ENCODE results near the gene EHD4. TPM values are rescaled to one million over a fixed set of nuclear protein-coding genes. Genes with fewer than 3 reads are reported as not detected.

The EHD4 gene
- total and polyA plus RNA-seq, 2 donors, result 7.3 to 11.8 TPM

DNA sequence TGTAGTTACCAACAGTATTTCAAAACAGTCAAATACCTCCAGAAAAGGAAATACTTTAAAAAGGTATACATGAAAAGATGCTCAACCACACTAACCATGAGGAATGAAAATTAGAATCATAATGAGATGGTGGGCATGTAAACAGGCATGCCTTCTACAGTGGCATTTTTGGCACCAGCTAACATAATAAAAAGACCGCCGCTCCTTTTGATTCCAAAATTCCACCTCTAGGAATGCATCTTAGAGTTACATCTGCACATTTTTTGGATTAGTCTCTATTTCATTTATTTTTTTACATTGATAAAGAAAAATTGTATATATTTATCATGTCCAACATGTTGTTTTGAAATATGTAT, 41.5 kb downstream of the EHD4 start:
- H3K9me3 ChIP-seq (ENCODE audit: control insufficient read depth in 2 of 2, insufficient read depth in 1 of 2, low read length in 1 of 2), result no peaks in the 10 kb centered on the region
- no peaks in the 10 kb centered on the region for H3K27me3 ChIP-seq (ENCODE audit: control insufficient read depth in 2 of 2, insufficient read depth in 1 of 2, low read length in 1 of 2)
- H3K4me1 ChIP-seq (ENCODE audit: control insufficient read depth in 2 of 2, insufficient read depth in 2 of 2, low read length in 2 of 2), result peaks cover 5 to 31% of the 10 kb centered on the region in 2 donors
- no peak overlapping the region for H3K4me3 ChIP-seq (ENCODE audit: low read length in 2 of 2)
- H3K36me3 ChIP-seq (ENCODE audit: control insufficient read depth in 2 of 2, insufficient read depth in 2 of 2, low read length in 1 of 2), result no peaks in the 10 kb centered on the region
- DNase-seq (ENCODE audit: low read depth in 6 of 9, low spot score in 9 of 9), result no peak
- H3K27ac ChIP-seq (ENCODE audit: low read depth in 1 of 2, low read length in 1 of 2), result no peak overlapping the region
- WGBS, result 96% methylated on average over 2 of the region's 2 CpGs

DNA sequence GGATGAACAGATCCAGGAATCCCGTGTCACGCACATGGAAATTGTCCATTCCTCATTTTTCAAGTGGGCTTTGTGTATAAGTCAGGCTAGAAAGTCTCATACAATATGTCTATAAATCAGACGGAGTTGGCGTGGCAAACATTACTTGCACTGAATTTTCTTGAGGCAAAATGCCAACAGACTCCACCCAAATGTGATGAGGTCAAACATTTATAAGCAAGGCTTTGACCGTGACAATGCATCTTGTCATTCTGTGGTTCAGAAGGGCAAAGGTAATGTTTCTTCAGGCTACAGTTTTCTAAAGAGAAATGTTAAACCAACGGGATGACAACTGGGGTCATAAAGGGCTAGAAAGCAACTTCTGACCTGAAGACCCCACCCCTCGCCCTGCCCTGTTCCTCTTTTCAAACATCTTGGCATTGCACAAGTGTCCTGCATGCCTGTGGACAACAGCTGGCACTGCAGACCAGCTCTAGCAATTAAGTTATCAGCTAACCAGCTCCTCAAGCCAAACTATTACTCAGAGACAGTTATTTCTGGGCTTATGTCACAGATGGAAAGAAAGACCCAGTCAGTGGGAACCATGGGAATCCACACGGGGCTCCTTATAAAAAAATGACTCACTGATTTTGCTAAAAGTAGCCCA, 42.0 kb downstream of the EHD4 start:
- H3K4me1 ChIP-seq (ENCODE audit: control insufficient read depth in 2 of 2, insufficient read depth in 2 of 2, low read length in 2 of 2), result peaks cover 5 to 26% of the 10 kb centered on the region in 2 donors
- H3K9me3 ChIP-seq (ENCODE audit: control insufficient read depth in 2 of 2, insufficient read depth in 1 of 2, low read length in 1 of 2), result no peaks in the 10 kb centered on the region
- H3K27ac ChIP-seq (ENCODE audit: low read depth in 1 of 2, low read length in 1 of 2), result no peak overlapping the region
- H3K36me3 ChIP-seq (ENCODE audit: control insufficient read depth in 2 of 2, insufficient read depth in 2 of 2, low read length in 1 of 2), result no peaks in the 10 kb centered on the region
- WGBS, result 94% methylated on average over 8 of the region's 8 CpGs
- H3K27me3 ChIP-seq (ENCODE audit: control insufficient read depth in 2 of 2, insufficient read depth in 1 of 2, low read length in 1 of 2), result no peaks in the 10 kb centered on the region
- no peak overlapping the region for H3K4me3 ChIP-seq (ENCODE audit: low read length in 2 of 2)
- no peak for DNase-seq (ENCODE audit: low read depth in 6 of 9, low spot score in 9 of 9)

DNA sequence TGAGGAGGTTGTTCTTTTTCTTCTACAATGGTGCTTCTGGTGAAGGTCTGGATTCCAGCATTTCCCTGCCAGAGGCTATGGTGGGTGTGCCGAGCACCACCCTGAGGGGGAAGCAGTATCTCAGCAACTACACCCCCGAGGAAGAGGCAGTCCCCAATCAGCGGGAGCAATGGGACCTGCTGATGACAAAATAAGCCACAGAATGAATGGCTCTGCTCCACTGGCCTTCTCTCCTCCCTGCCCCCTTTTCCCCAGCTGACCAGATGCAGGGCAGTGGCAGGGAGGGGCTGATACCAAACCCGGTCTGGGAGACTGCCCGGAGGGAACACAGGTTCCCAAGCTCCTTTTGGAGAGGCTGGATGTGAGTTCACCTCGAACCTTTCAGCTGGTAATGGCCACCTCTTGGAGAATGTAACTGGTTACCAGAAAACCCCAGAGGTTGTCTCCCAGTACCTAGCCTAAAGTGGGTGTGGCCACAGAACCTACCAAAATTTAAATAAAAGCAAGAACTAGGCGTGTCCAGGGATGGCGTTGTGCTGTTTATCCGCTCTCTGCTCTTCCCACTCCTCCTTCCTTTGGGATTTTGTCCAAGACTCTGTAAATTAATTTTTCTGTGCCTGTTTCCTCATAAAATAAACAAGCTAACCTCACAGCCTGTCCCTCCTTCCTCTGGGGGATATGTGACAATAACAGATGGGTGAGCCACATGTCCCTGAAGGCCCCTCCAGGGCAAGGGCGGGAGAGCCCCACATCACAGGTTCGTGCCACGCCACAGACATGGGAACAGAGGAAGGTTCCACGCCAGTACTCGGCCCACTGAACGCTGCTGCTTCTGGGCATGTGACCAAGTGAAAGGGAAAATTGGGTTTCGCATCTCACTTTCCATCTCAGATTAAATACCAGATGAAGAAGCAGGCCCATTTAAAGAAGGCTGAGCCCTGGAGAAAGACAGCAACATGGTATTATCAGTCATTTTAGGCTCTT, 43.4 kb downstream of the EHD4 start:
- no peak overlapping the region for H3K27ac ChIP-seq (ENCODE audit: low read depth in 1 of 2, low read length in 1 of 2)
- WGBS, result 92% methylated on average over 16 of the region's 16 CpGs
- no peaks in the 10 kb centered on the region for H3K36me3 ChIP-seq (ENCODE audit: control insufficient read depth in 2 of 2, insufficient read depth in 2 of 2, low read length in 1 of 2)
- H3K4me3 ChIP-seq (ENCODE audit: low read length in 2 of 2), result no peak overlapping the region
- no peaks in the 10 kb centered on the region for H3K9me3 ChIP-seq (ENCODE audit: control insufficient read depth in 2 of 2, insufficient read depth in 1 of 2, low read length in 1 of 2)
- H3K4me1 ChIP-seq (ENCODE audit: control insufficient read depth in 2 of 2, insufficient read depth in 2 of 2, low read length in 2 of 2), result peaks cover 0 to 12% of the 10 kb centered on the region in 2 donors
- H3K27me3 ChIP-seq (ENCODE audit: control insufficient read depth in 2 of 2, insufficient read depth in 1 of 2, low read length in 1 of 2), result no peaks in the 10 kb centered on the region
- DNase-seq (ENCODE audit: low read depth in 6 of 9, low spot score in 9 of 9), result no peak

DNA sequence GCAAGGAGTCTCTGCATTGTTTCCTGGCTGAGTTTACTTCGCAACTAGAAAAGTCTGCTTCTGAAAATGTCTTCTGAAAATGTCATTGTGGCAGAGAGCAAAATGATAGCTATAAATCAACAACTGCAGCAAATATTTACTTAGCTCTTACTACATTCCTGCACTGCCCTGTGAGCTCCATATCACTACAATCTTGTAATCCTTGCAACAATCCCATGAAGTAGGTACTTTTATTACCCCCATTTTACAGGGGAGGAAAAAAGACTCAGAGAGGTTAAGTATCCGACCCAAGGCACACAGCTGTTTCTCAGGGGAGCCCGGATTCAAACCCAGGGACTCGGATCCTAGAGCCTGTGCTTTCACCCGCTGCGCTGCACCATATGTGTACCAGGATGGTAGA, 44.3 kb downstream of the EHD4 start:
- H3K4me3 ChIP-seq (ENCODE audit: low read length in 2 of 2), result no peak overlapping the region
- 97% methylated on average over 6 of the region's 6 CpGs for WGBS
- H3K27me3 ChIP-seq (ENCODE audit: control insufficient read depth in 2 of 2, insufficient read depth in 1 of 2, low read length in 1 of 2), result no peaks in the 10 kb centered on the region
- peaks cover 0 to 9% of the 10 kb centered on the region in 2 donors for H3K4me1 ChIP-seq (ENCODE audit: control insufficient read depth in 2 of 2, insufficient read depth in 2 of 2, low read length in 2 of 2)
- no peaks in the 10 kb centered on the region for H3K9me3 ChIP-seq (ENCODE audit: control insufficient read depth in 2 of 2, insufficient read depth in 1 of 2, low read length in 1 of 2)
- DNase-seq (ENCODE audit: low read depth in 6 of 9, low spot score in 9 of 9), result no peak
- H3K27ac ChIP-seq (ENCODE audit: low read depth in 1 of 2, low read length in 1 of 2), result no peak overlapping the region
- H3K36me3 ChIP-seq (ENCODE audit: control insufficient read depth in 2 of 2, insufficient read depth in 2 of 2, low read length in 1 of 2), result no peaks in the 10 kb centered on the region

DNA sequence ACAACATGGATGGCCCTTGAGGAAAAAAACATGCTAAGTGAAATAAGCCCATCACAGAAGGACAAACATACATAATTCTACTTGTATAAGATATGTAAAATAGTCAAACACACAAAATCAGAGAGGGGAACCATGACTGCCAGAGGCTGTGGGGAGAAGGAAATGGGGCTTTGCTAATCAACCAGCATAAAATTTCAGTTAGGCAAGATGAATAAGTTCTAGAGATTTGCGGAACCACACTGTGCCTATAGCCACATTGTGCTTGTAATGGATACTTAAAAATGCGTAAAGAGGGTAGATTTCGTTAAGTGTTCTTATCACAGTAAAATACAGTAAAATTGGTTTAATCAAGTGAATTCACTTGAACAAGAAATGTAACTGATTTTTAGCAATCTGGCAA, 44.8 kb downstream of the EHD4 start:
- no peak for DNase-seq (ENCODE audit: low read depth in 6 of 9, low spot score in 9 of 9)
- Histone ChIP-seq H3K36me3 (ENCODE audit: control insufficient read depth in 2 of 2, insufficient read depth in 2 of 2, low read length in 1 of 2) (no peaks in the 10 kb centered on the region), H3K4me3 (ENCODE audit: low read length in 2 of 2) (no peak overlapping the region), H3K27ac (ENCODE audit: low read depth in 1 of 2, low read length in 1 of 2) (no peak overlapping the region), H3K9me3 (ENCODE audit: control insufficient read depth in 2 of 2, insufficient read depth in 1 of 2, low read length in 1 of 2) (no peaks in the 10 kb centered on the region), H3K4me1 (ENCODE audit: control insufficient read depth in 2 of 2, insufficient read depth in 2 of 2, low read length in 2 of 2) (peaks cover 0 to 9% of the 10 kb centered on the region in 2 donors), H3K27me3 (ENCODE audit: control insufficient read depth in 2 of 2, insufficient read depth in 1 of 2, low read length in 1 of 2) (no peaks in the 10 kb centered on the region)
- WGBS, result 96% methylated on average over 3 of the region's 3 CpGs

DNA sequence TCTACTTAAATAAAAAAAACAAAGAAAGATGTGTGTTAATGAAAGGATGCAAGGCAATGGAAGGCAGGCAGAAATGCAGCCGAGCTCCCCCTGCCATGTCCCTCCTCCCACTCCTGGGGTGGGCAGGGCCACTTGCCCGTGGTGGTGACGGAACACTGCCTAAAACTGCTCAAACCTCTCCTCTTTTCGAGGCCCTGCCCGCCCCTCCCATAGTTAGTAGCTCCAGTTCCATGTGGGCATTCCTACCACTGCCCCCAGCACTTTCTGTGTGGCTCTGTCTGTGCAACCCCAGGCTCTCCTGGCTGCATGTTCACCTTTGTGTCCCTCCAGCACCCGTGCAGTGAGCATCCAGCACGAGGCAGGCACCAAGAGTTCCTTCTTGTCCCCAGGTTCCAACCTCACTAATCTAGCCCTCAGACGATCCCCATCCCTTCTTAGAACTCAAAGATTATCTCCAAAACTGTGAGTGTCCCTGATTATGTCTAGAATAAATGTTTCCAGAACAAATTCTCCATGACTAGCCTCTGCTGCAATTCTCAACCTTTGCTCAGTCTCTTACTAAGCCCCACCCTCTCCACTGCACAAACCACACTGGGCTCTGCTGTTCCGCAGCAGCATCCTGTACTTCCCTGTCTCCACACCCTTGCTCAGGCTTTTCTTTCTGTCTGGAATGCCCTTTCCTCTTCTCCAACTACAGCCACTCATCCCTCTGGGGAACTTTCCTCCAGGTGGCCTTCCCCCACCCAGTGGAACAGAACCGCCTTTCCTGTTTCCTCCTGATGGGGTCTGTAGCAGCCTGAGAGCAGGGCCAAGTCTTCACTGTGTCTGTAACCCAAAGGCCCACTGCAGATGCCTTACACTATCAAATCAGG, 45.9 kb downstream of the EHD4 start:
- Histone ChIP-seq H3K36me3 (ENCODE audit: control insufficient read depth in 2 of 2, insufficient read depth in 2 of 2, low read length in 1 of 2) (no peaks in the 10 kb centered on the region), H3K27ac (ENCODE audit: low read depth in 1 of 2, low read length in 1 of 2) (no peak overlapping the region), H3K9me3 (ENCODE audit: control insufficient read depth in 2 of 2, insufficient read depth in 1 of 2, low read length in 1 of 2) (no peaks in the 10 kb centered on the region), H3K4me3 (ENCODE audit: low read length in 2 of 2) (no peak overlapping the region), H3K27me3 (ENCODE audit: control insufficient read depth in 2 of 2, insufficient read depth in 1 of 2, low read length in 1 of 2) (no peaks in the 10 kb centered on the region), H3K4me1 (ENCODE audit: control insufficient read depth in 2 of 2, insufficient read depth in 2 of 2, low read length in 2 of 2) (peaks cover 0 to 9% of the 10 kb centered on the region in 2 donors)
- WGBS, result 80% methylated on average over 10 of the region's 10 CpGs
- peak in 1 of 9 donors; percentile 10 for DNase-seq (ENCODE audit: low read depth in 6 of 9, low spot score in 9 of 9)

DNA sequence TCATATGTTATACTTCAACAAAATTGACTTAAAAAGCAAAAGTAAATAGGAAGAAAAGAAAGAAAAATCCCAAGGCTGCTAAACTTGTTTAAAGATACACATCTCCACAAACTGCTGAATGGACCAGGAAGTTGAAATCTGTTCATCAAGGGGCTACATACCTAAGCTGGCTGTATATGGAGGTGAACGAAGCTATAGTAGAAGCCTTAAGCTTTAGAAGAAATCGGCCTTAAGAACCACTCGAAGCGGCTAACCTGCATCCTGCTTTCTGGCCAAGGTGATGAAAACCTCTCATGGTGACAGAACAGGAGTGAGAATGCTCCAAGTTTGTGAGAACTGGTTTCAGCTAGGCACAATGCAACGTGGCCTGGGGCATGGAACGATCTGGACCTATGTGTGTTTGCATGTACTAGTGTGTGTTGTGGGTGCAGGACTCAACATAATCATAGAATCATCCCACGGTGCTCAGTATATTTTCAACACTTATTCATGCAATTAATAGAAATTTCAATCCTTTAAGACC, 47.2 kb downstream of the EHD4 start:
- Histone ChIP-seq H3K27me3 (ENCODE audit: control insufficient read depth in 2 of 2, insufficient read depth in 1 of 2, low read length in 1 of 2) (no peaks in the 10 kb centered on the region), H3K4me1 (ENCODE audit: control insufficient read depth in 2 of 2, insufficient read depth in 2 of 2, low read length in 2 of 2) (peaks cover 0 to 9% of the 10 kb centered on the region in 2 donors), H3K9me3 (ENCODE audit: control insufficient read depth in 2 of 2, insufficient read depth in 1 of 2, low read length in 1 of 2) (no peaks in the 10 kb centered on the region), H3K4me3 (ENCODE audit: low read length in 2 of 2) (no peak overlapping the region), H3K27ac (ENCODE audit: low read depth in 1 of 2, low read length in 1 of 2) (no peak overlapping the region), H3K36me3 (ENCODE audit: control insufficient read depth in 2 of 2, insufficient read depth in 2 of 2, low read length in 1 of 2) (no peaks in the 10 kb centered on the region)
- DNase-seq (ENCODE audit: low read depth in 6 of 9, low spot score in 9 of 9), result no peak
- WGBS, result 98% methylated on average over 7 of the region's 7 CpGs

DNA sequence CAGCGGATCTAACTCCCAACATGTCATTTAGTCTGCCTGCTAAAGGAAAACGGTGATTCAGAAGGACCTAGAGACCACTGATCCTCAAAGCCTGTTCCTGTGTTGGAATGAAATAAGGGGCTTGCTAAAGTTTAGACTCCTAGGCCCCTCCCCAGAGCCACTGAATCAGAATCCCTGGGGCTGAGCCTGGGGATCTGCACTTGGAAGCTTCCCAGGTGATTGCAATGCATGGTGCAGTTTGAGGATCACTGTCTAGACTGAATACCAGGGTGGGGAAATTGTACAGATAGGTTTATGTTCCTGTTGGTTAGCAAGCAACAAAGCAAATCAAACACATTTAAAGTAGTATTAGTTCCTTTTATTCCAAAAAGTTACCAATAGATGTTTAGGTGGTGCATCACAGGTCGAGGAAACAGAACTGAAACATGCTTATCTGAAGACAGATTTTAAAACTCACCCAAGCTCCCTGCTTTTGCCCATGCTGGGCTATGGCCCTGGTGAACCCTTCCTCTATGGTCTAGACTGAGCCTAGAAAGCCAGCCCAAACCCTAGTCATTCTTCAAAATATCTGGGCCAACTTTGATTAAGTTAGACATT, 48.9 kb downstream of the EHD4 start:
- Histone ChIP-seq H3K27me3 (ENCODE audit: control insufficient read depth in 2 of 2, insufficient read depth in 1 of 2, low read length in 1 of 2) (no peaks in the 10 kb centered on the region), H3K9me3 (ENCODE audit: control insufficient read depth in 2 of 2, insufficient read depth in 1 of 2, low read length in 1 of 2) (no peaks in the 10 kb centered on the region), H3K4me1 (ENCODE audit: control insufficient read depth in 2 of 2, insufficient read depth in 2 of 2, low read length in 2 of 2) (peaks cover 0 to 9% of the 10 kb centered on the region in 2 donors), H3K36me3 (ENCODE audit: control insufficient read depth in 2 of 2, insufficient read depth in 2 of 2, low read length in 1 of 2) (no peaks in the 10 kb centered on the region), H3K27ac (ENCODE audit: low read depth in 1 of 2, low read length in 1 of 2) (no peak overlapping the region), H3K4me3 (ENCODE audit: low read length in 2 of 2) (no peak overlapping the region)
- DNase-seq (ENCODE audit: low read depth in 6 of 9, low spot score in 9 of 9), result no peak
- WGBS, result 97% methylated on average over 3 of the region's 3 CpGs
